CD4-positive, alpha-beta memory T cell (primary cell): Measurements from ENCODE around the gene PLCB1. TPM values are rescaled to one million over a fixed set of nuclear protein-coding genes. Genes with fewer than 3 reads are reported as not detected.

Experiments used
- CTCF ChIA-PET: fragments of 350-600 bp; sonication (Branson Sonifier 250); formaldehyde crosslinking; loops from one replicate; lab custom pipeline; 2021; ENCODE audit warnings: inconsistent platforms; ENCODE audit not compliant: partially characterized antibody; lab: Charles Lee
- POLR2A ChIA-PET: fragments of 350-600 bp; sonication (Branson Sonifier 250); formaldehyde crosslinking; loops from one replicate; lab custom pipeline; 2021; ENCODE audit not compliant: partially characterized antibody; lab: Charles Lee
- DNase-seq, 5 donors: peaks; one replicate each; pipeline versions ENCODE4 v3.0.0 to v3.0.0-alpha.2; 2020 to 2022; ENCODE audit warnings: mixed read lengths in 1 of 5
- H3K27ac ChIP-seq: one replicate; pipeline ENCODE4 v1.7.0; 2013; ENCODE audit warnings: low read depth, low read length
- H3K27me3 ChIP-seq: 2 replicates; pipeline ENCODE4 v1.7.0; 2013; ENCODE audit warnings: mild to moderate bottlenecking, low read length, moderate library complexity; ENCODE audit not compliant: insufficient read depth
- H3K36me3 ChIP-seq: 2 replicates; pipeline ENCODE4 v1.7.0; 2013; ENCODE audit warnings: mild to moderate bottlenecking, low read length, moderate library complexity; ENCODE audit not compliant: insufficient read depth
- H3K4me1 ChIP-seq: 2 replicates; pipeline ENCODE4 v1.7.0; 2013; ENCODE audit warnings: mild to moderate bottlenecking, low read length, moderate library complexity; ENCODE audit not compliant: insufficient read depth
- H3K4me3 ChIP-seq, 2 donors: one replicate each; pipeline ENCODE4 v1.7.0; 2013; ENCODE audit warnings: low read length in 2 of 2, mild to moderate bottlenecking in 1 of 2
- H3K9me3 ChIP-seq, 2 donors: one replicate each; pipeline ENCODE4 v1.7.0; 2013; ENCODE audit warnings: low read length in 2 of 2, control low read depth in 1 of 2; ENCODE audit not compliant: control insufficient read depth in 1 of 2
- H3K27ac Mint-ChIP-seq, 7 donors: one replicate each; pipeline ENCODE4 v1.8.0; 2020 to 2021; ENCODE audit warnings: mixed read lengths in 7 of 7, mild to moderate bottlenecking in 6 of 7, inconsistent platforms in 3 of 7, moderate library complexity in 3 of 7
- H3K27me3 Mint-ChIP-seq, 2 donors: one replicate each; pipeline ENCODE4 v1.8.0; 2020 to 2021; ENCODE audit warnings: mixed read lengths in 2 of 2
- H3K36me3 Mint-ChIP-seq, 2 donors: one replicate each; pipeline ENCODE4 v1.8.0; 2020 to 2021; ENCODE audit warnings: mixed read lengths in 2 of 2, inconsistent platforms in 1 of 2, mild to moderate bottlenecking in 1 of 2
- H3K4me1 Mint-ChIP-seq, 4 donors: one replicate each; pipeline ENCODE4 v1.8.0; 2020 to 2021; ENCODE audit warnings: mixed read lengths in 4 of 4, mild to moderate bottlenecking in 1 of 4
- H3K4me3 Mint-ChIP-seq, 8 donors: one replicate each; pipeline ENCODE4 v1.8.0; 2020 to 2021; ENCODE audit warnings: mixed read lengths in 8 of 8, mild to moderate bottlenecking in 7 of 8, moderate library complexity in 6 of 8, inconsistent platforms in 3 of 8
- H3K9me3 Mint-ChIP-seq, 8 donors: one replicate each; pipeline ENCODE4 v1.8.0; 2020 to 2021; ENCODE audit warnings: mixed read lengths in 8 of 8, mild to moderate bottlenecking in 5 of 8, inconsistent platforms in 3 of 8, moderate library complexity in 1 of 8
- intact Hi-C: fragments of 100-400 bp; cut with micrococcal nuclease; formaldehyde crosslinking; loops from one replicate; pipeline ENCODE4 v1.15.1; 2023
- polyA plus RNA-seq, 2 donors: library from polyadenylated mRNA; unstranded; fragments of 300-500 nt; fragmentation: Illumina TruSeq; gene quantifications; one replicate each; pipeline ENCODE4 v1.2.3, GENCODE V29; 2021
- total RNA-seq, 2 experiments: library from RNA; stranded (reverse); gene quantifications; one replicate each; pipeline ENCODE4 v1.2.3, GENCODE V29; 2021

The PLCB1 gene
- total and polyA plus RNA-seq, 4 experiments from 2014 or later: 5.5 to 9.6 (median 8.2) TPM

DNA sequence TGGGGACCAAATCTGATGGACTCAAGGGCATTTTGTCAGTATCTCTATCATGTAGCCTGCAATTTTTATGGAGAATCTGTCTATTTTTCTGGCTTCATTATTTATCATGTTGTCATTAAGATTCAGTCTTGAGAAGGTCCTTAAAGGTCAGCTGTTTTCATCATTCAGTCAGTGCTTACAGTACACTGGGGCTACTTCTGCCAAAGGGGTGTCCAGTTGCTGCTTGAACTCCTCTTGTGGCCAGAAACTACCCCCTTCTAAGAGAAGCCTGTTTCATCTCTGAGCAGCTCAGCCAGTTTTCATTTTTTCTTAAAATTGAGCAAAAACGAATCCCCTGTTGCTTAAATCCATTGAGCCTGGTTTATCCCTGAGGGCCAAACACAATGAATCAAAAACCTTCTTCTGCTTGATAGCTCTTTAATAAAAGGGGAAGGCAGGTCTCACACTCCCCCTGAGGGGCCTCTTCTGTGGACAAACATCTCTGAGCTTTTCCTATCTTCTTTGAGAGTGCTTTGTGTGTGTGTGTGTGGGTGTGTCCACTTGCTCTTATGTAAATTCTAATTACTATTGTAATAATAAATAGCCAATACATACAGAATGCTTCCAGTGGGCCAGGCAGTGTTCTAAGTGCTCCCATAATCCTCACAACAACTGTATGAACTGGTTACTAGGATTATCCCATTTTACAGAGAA is 172.2 kb downstream of the PLCB1 start:
- H3K4me1 ChIP-seq: no peaks in the 10 kb centered on the region
- Mint-ChIP-seq H3K9me3 (peaks cover 0 to 3% (median 0%) of the 10 kb centered on the region in 8 donors), H3K36me3 (no peaks in the 10 kb centered on the region), H3K4me3 (no peak overlapping the region), H3K27me3 (no peaks in the 10 kb centered on the region), H3K27ac (no peak overlapping the region), H3K4me1 (peaks cover 3 to 12% (median 7%) of the 10 kb centered on the region in 4 donors)
- H3K27me3 ChIP-seq: no peaks in the 10 kb centered on the region
- no peak for DNase-seq
- intact Hi-C loops: loop anchor here (2.0 kb wide), 1 partner anchor 85 kb away; no protein-coding TSS in a partner anchor
- POLR2A ChIA-PET: no interaction called here
- H3K36me3 ChIP-seq: no peaks in the 10 kb centered on the region
- CTCF ChIA-PET: interaction anchor here (0.8 to 1.3 kb wide), 3 partner anchors 22 to 170 kb away, joined by 3 to 4 read pairs (median 4); no protein-coding TSS in a partner anchor
- H3K9me3 ChIP-seq: no peaks in the 10 kb centered on the region
- H3K4me3 ChIP-seq: no peak overlapping the region
- no peak overlapping the region for H3K27ac ChIP-seq

DNA sequence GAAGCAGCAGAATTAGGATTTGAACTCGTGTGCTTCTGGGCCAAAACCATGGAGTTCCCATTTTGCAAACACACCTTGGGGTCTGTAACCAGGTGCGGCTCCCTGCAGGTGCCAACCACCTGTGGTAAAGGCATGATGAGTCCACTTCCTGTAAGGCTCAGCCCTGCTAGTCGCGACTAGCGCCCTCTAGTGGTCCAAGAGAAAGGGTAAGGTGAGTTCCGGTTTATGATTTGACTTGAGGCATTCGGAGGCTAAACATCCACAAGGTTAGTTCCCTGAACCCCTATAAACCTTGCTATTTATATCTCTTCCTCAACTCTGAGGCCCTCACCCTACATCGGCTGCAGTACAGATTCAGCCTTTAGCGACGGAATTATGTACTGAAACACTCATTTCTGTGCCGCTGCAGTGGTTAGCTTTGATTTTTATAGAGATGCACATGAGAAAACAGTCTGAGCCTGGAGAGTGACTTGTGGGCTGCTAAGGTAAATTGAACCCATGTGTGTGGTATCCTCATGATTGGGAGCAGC is 173.4 kb downstream of the PLCB1 start:
- H3K27ac Mint-ChIP-seq: peak overlapping the region in 5 of 7 donors; percentile 3 to 67 (median 47)
- CTCF ChIA-PET: interaction anchor here (0.8 to 2.1 kb wide), 4 partner anchors 9 to 262 kb away, joined by 3 to 5 read pairs (median 4); no protein-coding TSS in a partner anchor

DNA sequence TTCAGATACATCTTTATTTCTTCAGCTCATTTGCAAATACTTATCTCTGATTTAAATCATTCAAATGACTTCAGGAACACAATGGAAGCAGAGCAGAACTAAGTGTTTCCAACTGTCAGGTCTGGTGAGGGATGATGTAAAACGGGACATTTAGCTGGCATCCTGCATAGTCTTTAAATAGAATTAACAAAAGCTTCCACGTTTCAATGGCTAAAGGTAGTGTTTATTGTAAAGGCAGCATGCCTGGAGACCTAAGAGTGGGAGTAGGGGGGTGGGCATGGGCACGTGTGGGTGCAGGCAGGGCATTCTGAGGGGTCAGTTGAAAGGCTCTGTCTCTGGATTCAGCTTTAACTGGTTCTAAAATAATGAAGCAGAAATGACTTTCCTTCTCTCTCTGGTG is 174.9 kb downstream of the PLCB1 start:
- H3K4me3 ChIP-seq: no peak overlapping the region
- Mint-ChIP-seq H3K27me3 (no peaks in the 10 kb centered on the region), H3K27ac (no peak overlapping the region), H3K9me3 (peaks cover 0 to 2% (median 0%) of the 10 kb centered on the region in 8 donors), H3K4me1 (peaks cover 3 to 12% (median 7%) of the 10 kb centered on the region in 4 donors), H3K4me3 (no peak overlapping the region), H3K36me3 (no peaks in the 10 kb centered on the region)
- intact Hi-C loops: loop anchor here (5.0 kb wide), 1 partner anchor 415 kb away; no protein-coding TSS in a partner anchor
- POLR2A ChIA-PET: interaction anchor here (0.9 kb wide), 1 partner anchor 173 kb away, joined by 3 read pairs; no protein-coding TSS in a partner anchor
- CTCF ChIA-PET: interaction anchor here (1.0 to 2.1 kb wide), 11 partner anchors 12 to 370 kb away, joined by 3 to 5 read pairs (median 4); partner anchors contain the start of gene PLCB1
- no peaks in the 10 kb centered on the region for H3K9me3 ChIP-seq
- no peak overlapping the region for H3K27ac ChIP-seq
- no peak for DNase-seq
- no peaks in the 10 kb centered on the region for H3K4me1 ChIP-seq
- no peaks in the 10 kb centered on the region for H3K27me3 ChIP-seq
- H3K36me3 ChIP-seq: no peaks in the 10 kb centered on the region

More for the DNA sequence above, 173.4 kb downstream of the PLCB1 start:
- Histone ChIP-seq H3K27ac (no peak overlapping the region), H3K4me3 (no peak overlapping the region), H3K27me3 (no peaks in the 10 kb centered on the region), H3K4me1 (no peaks in the 10 kb centered on the region), H3K36me3 (no peaks in the 10 kb centered on the region), H3K9me3 (no peaks in the 10 kb centered on the region)
- Mint-ChIP-seq H3K9me3 (peaks cover 0 to 2% (median 0%) of the 10 kb centered on the region in 8 donors), H3K27me3 (no peaks in the 10 kb centered on the region), H3K36me3 (no peaks in the 10 kb centered on the region), H3K4me3 (peak overlapping the region in 3 of 8 donors; percentile 1 to 31 (median 13)), H3K4me1 (peaks cover 3 to 12% (median 7%) of the 10 kb centered on the region in 4 donors)
- intact Hi-C loops: loop anchor here (1.0 to 5.0 kb wide), 5 partner anchors 83 to 417 kb away; partner anchors contain the start of gene PLCB1
- POLR2A ChIA-PET: no interaction called here
- DNase-seq: peak; percentile 71 to 79 (median 73)

DNA sequence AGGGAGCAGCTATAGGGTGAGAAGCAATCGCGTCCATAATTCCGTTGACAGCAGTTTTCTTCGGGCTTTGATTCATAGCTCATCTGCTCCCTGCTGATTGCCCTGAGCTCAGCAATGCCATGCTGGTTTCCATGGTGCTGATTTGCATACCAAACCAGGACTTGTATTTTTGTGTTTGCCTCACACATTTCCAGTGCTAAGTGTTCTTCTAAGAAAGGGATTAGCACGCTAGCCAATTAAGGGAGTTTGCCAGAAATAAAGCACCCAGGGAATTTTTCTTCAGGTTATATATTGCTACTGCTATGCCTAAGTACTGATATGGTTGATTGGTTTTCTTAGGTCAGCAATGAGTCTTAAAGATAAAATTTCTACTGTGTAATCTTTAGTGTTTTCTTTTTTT is 177.6 kb downstream of the PLCB1 start:
- Mint-ChIP-seq H3K4me3 (no peak overlapping the region), H3K27ac (no peak overlapping the region), H3K4me1 (peaks cover 3 to 12% (median 7%) of the 10 kb centered on the region in 4 donors), H3K9me3 (peaks cover 0 to 2% (median 0%) of the 10 kb centered on the region in 8 donors), H3K36me3 (no peaks in the 10 kb centered on the region), H3K27me3 (no peaks in the 10 kb centered on the region)
- Histone ChIP-seq H3K27ac (no peak overlapping the region), H3K4me1 (no peaks in the 10 kb centered on the region), H3K9me3 (no peaks in the 10 kb centered on the region), H3K4me3 (no peak overlapping the region), H3K36me3 (no peaks in the 10 kb centered on the region), H3K27me3 (no peaks in the 10 kb centered on the region)
- CTCF ChIA-PET: interaction anchor here (1.7 kb wide), 1 partner anchor 9 kb away, joined by 4 read pairs; no protein-coding TSS in a partner anchor
- POLR2A ChIA-PET: no interaction called here
- DNase-seq: no peak
- intact Hi-C loops: loop anchor here (5.0 kb wide), 1 partner anchor 413 kb away; no protein-coding TSS in a partner anchor

DNA sequence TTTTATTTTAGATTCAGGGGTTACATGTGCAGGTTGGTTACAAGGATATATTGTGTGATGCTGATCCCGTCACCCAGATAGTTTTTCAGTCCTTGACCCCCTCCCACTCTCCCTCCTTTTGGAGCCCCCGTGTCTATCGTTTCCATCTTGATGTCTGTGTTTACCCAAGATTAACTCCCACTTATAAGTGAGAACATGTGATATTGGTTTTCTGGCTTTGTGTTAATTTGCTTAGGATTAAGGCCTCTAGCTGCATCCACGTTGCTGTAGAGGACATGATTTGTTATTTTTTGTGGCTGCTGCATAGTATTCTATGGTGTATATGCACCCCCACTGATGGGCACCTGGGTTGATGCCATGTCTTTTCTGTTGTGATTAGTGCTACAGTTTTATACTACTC is 178.6 kb downstream of the PLCB1 start:
- intact Hi-C loops: no loop called here
- CTCF ChIA-PET: interaction anchor here (0.6 to 1.7 kb wide), 3 partner anchors 10 to 449 kb away, joined by 3 to 4 read pairs (median 4); no protein-coding TSS in a partner anchor
- DNase-seq: no peak
- H3K27me3 ChIP-seq: no peaks in the 10 kb centered on the region
- Mint-ChIP-seq H3K4me3 (no peak overlapping the region), H3K27me3 (no peaks in the 10 kb centered on the region), H3K36me3 (no peaks in the 10 kb centered on the region), H3K27ac (no peak overlapping the region), H3K4me1 (peaks cover 0 to 2% (median under 1%) of the 10 kb centered on the region in 4 donors), H3K9me3 (peaks cover 0 to 2% (median 0%) of the 10 kb centered on the region in 8 donors)
- no peaks in the 10 kb centered on the region for H3K9me3 ChIP-seq
- POLR2A ChIA-PET: no interaction called here
- H3K27ac ChIP-seq: no peak overlapping the region
- no peaks in the 10 kb centered on the region for H3K4me1 ChIP-seq
- no peak overlapping the region for H3K4me3 ChIP-seq
- no peaks in the 10 kb centered on the region for H3K36me3 ChIP-seq

DNA sequence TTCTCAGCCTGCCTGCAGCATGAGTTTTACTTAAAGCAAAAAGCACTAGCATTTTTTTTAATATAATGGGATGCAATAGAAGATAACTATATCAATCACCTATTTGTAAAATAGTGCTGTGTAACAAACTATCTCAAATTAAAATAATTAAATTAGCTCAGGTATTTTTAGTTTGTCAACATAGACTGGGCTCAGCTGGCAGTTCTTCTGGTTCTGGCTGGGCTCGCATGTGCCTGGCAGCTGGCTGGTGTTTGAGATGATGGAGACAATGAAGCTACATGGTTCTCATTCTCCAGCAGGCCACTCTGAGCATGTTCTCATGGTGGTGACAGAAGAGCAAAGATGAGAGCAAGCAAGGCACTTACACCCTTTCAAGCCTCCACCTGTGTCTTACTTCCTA is 181.0 kb downstream of the PLCB1 start:
- Histone ChIP-seq H3K27me3 (no peaks in the 10 kb centered on the region), H3K36me3 (no peaks in the 10 kb centered on the region), H3K9me3 (no peaks in the 10 kb centered on the region), H3K4me1 (no peaks in the 10 kb centered on the region), H3K4me3 (no peak overlapping the region), H3K27ac (no peak overlapping the region)
- intact Hi-C loops: no loop called here
- ChIA-PET POLR2A (no interaction called here), CTCF (interaction anchor here (1.0 to 1.6 kb wide), 3 partner anchors 12 to 268 kb away, joined by 3 to 6 read pairs (median 4); no protein-coding TSS in a partner anchor)
- no peak overlapping the region for H3K4me3 Mint-ChIP-seq
- no peaks in the 10 kb centered on the region for H3K27me3 Mint-ChIP-seq
- DNase-seq: no peak
- no peaks in the 10 kb centered on the region for H3K9me3 Mint-ChIP-seq
- H3K36me3 Mint-ChIP-seq: no peaks in the 10 kb centered on the region
- H3K4me1 Mint-ChIP-seq: no peaks in the 10 kb centered on the region
- no peak overlapping the region for H3K27ac Mint-ChIP-seq
